OCI-LY7 (cell line): ENCODE measurements around the gene AKAP13.

ENCODE experiments used
- CTCF ChIP-seq: fragments of 200-600 bp; sonication (generic); conservative IDR thresholded peaks from 2 replicates; pipeline ENCODE4 v1.5.1; 2014; ENCODE audit warnings: mild to moderate bottlenecking, antibody characterized with exemption, low read length, moderate library complexity, mixed read lengths
- EZH2phosphoT487 ChIP-seq: fragments of 200-600 bp; sonication (generic); IDR thresholded peaks from 2 replicates; pipeline ENCODE4 v1.6.1; 2018; ENCODE audit warnings: low read depth, borderline replicate concordance, mild to moderate bottlenecking, mixed run types, antibody characterized with exemption, low read length, moderate library complexity, mixed read lengths

GRCh38 chr15:85496551-85497171 is 116.3 kb downstream of the AKAP13 start:
- TF ChIP-seq CTCF: no peak
- TF ChIP-seq EZH2phosphoT487: no peak
